OCI-LY7 (cell line): Measurements from ENCODE around the gene SLC15A2.

ENCODE experiments used
- EZH2phosphoT487 ChIP-seq: fragments of 200-600 bp; sonication (generic); IDR thresholded peaks from 2 replicates; pipeline ENCODE4 v1.6.1; 2018; ENCODE audit warnings: low read depth, borderline replicate concordance, mild to moderate bottlenecking, mixed run types, antibody characterized with exemption, low read length, moderate library complexity, mixed read lengths
- TF ChIP-seq, protein P1 (sequence below): fragments of 200-600 bp; sonication (generic); conservative IDR thresholded peaks from 2 replicates; pipeline ENCODE4 v1.5.1; 2014; ENCODE audit warnings: mild to moderate bottlenecking, antibody characterized with exemption, low read length, moderate library complexity, mixed read lengths

DNA sequence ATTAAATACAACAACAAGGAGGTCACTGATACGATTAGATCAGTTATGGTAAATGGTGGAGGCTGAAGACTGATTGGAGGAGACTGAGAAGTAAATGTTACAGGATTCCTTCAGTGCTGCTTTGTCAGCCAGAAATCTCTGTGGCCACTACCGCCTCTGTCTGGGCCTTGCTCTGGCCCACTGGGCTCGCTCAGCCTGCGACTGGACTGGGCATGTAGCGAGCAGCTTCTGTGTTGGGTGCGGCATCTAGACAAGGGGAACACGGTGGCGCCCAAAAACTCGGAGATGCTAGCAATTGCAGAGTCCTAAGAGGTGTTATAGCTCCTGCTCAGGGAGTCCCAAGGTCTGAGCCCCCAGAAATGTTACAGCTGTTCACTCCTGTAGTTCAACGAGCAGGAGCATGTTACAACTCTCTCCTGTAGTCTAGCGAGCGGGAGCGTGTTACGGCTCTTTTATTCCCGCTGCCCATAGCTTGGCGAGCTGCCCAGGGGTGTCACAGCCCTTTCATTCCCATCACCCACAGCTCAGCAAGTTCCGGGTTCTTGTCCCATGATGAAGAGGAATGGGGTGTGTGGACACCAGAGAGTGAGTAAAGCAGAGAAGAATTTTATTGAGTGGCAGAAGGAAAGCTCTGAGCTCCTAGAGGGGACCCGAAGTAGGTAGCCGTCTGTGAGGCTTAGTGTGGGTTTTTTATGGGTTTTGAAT is 24.7 kb downstream of the SLC15A2 start:
- TF ChIP-seq, protein P1, sequence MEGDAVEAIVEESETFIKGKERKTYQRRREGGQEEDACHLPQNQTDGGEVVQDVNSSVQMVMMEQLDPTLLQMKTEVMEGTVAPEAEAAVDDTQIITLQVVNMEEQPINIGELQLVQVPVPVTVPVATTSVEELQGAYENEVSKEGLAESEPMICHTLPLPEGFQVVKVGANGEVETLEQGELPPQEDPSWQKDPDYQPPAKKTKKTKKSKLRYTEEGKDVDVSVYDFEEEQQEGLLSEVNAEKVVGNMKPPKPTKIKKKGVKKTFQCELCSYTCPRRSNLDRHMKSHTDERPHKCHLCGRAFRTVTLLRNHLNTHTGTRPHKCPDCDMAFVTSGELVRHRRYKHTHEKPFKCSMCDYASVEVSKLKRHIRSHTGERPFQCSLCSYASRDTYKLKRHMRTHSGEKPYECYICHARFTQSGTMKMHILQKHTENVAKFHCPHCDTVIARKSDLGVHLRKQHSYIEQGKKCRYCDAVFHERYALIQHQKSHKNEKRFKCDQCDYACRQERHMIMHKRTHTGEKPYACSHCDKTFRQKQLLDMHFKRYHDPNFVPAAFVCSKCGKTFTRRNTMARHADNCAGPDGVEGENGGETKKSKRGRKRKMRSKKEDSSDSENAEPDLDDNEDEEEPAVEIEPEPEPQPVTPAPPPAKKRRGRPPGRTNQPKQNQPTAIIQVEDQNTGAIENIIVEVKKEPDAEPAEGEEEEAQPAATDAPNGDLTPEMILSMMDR = no peak
- TF ChIP-seq EZH2phosphoT487 = no peak
